K562 treated with DMSO at 1 percent for 24 hours (cell line): ENCODE measurements around the gene XPO1. TPM values are rescaled to one million over a fixed set of nuclear protein-coding genes. Genes with fewer than 3 reads are reported as not detected.

Experiments used
- total RNA-seq: library from RNA; unstranded; fragments of 300-600 nt; gene quantifications from 2 replicates; pipeline ENCODE4 v1.2.3, GENCODE V29; 2022; ENCODE audit warnings: low read depth; ENCODE audit not compliant: insufficient read depth

XPO1 gene, protein sequence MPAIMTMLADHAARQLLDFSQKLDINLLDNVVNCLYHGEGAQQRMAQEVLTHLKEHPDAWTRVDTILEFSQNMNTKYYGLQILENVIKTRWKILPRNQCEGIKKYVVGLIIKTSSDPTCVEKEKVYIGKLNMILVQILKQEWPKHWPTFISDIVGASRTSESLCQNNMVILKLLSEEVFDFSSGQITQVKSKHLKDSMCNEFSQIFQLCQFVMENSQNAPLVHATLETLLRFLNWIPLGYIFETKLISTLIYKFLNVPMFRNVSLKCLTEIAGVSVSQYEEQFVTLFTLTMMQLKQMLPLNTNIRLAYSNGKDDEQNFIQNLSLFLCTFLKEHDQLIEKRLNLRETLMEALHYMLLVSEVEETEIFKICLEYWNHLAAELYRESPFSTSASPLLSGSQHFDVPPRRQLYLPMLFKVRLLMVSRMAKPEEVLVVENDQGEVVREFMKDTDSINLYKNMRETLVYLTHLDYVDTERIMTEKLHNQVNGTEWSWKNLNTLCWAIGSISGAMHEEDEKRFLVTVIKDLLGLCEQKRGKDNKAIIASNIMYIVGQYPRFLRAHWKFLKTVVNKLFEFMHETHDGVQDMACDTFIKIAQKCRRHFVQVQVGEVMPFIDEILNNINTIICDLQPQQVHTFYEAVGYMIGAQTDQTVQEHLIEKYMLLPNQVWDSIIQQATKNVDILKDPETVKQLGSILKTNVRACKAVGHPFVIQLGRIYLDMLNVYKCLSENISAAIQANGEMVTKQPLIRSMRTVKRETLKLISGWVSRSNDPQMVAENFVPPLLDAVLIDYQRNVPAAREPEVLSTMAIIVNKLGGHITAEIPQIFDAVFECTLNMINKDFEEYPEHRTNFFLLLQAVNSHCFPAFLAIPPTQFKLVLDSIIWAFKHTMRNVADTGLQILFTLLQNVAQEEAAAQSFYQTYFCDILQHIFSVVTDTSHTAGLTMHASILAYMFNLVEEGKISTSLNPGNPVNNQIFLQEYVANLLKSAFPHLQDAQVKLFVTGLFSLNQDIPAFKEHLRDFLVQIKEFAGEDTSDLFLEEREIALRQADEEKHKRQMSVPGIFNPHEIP (N-terminal part only)
- total RNA-seq = 51.6 and 73.4 TPM in 2 replicates

DNA sequence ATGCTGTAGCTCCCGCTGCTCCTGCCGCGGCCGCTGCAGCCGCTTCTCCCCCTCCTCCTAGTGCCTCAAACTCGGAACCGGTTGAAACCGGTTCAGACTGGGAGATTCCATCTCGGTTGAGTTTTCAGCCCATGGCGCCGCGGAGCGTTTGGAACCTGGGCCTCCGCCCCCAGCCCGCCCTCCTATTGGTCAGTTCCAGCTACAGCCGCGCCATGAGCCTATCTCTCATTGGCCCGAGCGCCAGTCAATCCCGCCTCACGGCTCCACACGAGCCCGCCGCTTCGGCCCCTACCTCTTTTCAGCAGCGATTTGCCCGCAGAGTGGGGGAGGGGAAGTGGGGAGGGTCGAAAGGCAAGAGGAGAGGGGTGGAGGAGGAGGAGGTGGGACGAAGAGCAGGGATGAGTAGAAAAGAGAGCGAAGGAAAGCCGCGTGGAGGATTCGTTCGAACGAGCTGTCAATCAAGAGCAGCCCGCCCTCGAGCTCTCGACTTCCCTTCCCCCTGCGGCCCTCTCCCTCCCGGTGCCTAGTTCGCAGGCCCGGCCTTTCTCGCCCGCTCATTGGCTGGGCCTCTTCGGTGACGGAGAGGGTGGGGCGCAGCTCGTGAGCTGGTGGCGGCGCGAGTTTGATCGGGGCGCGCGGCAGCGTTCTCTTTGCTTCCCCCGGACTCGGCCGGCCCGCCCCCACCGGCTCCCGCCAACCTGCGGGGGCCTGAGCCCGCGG is at the start of gene XPO1:
Gene XPO1 (minus strand): TSS at position 157 of the 720 bp plus-strand sequence. CDS start 4,459 bp downstream, outside the sequence.

DNA sequence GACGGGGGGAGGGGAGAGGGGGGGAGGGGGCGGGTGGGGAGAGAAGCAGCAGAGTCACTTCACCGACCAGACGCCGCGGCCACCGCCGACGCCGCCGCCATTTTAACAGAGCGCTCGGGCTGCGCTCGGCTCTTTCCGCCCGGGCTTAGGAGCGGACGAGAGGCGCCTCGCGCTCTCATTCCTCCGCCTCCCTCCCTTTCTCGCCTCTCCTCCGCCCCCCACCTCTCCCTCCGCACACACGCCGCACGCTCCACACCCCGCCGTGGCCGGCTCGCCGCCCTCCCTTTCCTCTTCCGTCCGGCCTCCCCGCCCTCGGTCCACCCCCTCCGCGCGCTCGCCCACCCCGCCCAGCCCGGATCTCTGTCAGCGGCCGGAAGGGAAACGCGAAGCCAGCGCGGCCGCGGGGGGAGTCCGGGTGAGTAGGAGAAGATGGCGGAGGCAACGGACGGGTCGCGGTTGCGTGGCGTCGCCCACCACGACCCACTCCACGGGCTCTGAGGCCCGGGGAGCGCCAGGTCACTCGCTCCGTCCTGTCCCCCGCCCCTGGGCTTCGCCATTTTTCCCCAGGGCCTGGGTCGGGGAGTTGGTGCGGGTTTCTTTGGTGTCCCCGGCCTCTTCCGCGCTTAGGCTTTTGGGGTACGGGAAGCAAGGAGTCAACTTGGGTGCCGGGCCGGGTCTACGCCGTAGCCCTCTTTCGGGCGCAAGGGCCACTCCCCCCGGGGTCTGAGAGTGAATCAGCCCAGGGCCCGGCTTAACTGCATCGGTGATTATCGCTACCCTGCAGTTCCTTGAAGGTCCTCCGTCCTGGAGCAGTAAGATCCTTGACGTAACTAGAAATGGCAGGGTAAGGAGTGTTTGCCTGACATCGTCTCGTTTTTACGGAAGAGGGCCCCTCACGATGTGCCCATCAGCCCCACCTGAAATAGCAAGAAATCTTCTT is 66.9 kb downstream of the XPO1 start, which contains the start of gene USP34:
Gene USP34 (minus strand): TSS at position 123 of the 940 bp plus-strand sequence. CDS start 395 bp downstream, outside the sequence.

Other genes with a start within 250 kb of the XPO1 start
- 34.7 and 37.6 TPM in 2 replicates for gene USP34, start 67.3 kb downstream of the XPO1 start, total RNA-seq